SH-SY5Y (cell line): ENCODE measurements around the gene DNAH1.

Experiments used
- GATA2 ChIP-seq: IDR thresholded peaks from 2 replicates; pipeline ENCODE4 v1.6.1; 2011; ENCODE audit warnings: mild to moderate bottlenecking, low read depth, low read length
- GATA3 ChIP-seq: IDR thresholded peaks from 2 replicates; pipeline ENCODE4 v1.6.1; 2011; ENCODE audit warnings: low read depth, mild to moderate bottlenecking, low read length, moderate library complexity

DNA sequence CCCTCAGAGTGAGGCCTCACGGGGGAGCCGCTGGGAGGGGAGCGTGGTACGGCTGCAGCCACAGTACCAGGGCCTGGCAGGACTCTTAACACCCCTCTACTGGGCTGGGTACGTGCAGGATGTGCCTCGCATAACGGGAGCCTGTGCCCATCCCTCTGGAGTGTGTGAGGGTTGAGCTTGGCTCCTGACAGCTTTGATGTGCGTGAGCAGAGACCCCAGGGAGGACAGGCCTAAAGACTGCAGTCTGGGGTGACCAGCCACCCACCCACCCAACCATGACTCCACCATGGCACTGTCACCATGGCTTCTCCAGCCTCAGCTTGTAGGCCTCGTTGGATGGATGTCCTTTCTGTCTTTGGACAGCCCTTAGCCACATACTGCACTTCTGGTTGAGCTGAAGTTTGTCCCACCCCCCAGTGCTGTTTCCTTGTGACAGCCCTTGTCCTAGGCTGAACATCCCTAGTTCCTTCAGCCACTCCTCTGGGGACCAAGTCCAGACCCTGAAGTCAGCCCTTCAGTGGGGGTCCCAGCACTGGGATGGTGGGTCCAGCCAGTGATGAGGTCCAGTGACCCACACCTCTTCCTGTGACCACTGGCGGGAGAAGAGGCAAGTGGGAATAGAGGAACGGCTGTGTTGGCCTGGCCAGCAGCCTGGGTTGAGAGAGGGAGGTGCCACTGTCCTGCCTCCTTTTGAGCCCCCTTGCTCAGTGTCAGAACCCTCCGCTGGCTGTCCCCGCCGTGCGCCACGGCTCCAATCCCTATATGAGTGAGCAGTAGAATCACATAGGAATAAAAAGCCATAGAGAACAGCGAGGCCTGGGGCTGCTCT, 22.4 kb upstream of the DNAH1 start:
- TF ChIP-seq GATA3, result no peak
- no peak for TF ChIP-seq GATA2
